Omental fat pad (tissue), 4 donors: ENCODE data around the gene TDO2. TPM values are rescaled to one million over a fixed set of nuclear protein-coding genes. Genes with fewer than 3 reads are reported as not detected.

Experiments used
- ATAC-seq: fragments of 150-250 bp; one replicate; pipeline ENCODE4 v1.9.1; 2016; ENCODE audit warnings: mild to moderate bottlenecking, moderate library complexity; ENCODE audit not compliant: low FRiP score
- DNase-seq: peaks from one replicate; pipeline ENCODE4 v3.0.0-alpha.2; 2019; ENCODE audit warnings: low spot score
- total RNA-seq, 4 donors: library from RNA; depleted of rRNA; stranded (reverse); fragments of >200 nt; gene quantifications; one replicate each; pipeline ENCODE4 v1.1.0, GENCODE V29; 2016
- TF ChIP-seq, protein P1 (sequence below), 3 donors: fragments of 450-650 bp; IDR thresholded peaks; one replicate each; pipeline ENCODE4 v1.5.1; 2016 to 2017; ENCODE audit warnings: antibody characterized with exemption in 3 of 3, mild to moderate bottlenecking in 3 of 3, moderate library complexity in 2 of 3

TDO2 gene
- total RNA-seq, 4 donors from 2014 or later = 0.36 TPM; not detected in 3

DNA sequence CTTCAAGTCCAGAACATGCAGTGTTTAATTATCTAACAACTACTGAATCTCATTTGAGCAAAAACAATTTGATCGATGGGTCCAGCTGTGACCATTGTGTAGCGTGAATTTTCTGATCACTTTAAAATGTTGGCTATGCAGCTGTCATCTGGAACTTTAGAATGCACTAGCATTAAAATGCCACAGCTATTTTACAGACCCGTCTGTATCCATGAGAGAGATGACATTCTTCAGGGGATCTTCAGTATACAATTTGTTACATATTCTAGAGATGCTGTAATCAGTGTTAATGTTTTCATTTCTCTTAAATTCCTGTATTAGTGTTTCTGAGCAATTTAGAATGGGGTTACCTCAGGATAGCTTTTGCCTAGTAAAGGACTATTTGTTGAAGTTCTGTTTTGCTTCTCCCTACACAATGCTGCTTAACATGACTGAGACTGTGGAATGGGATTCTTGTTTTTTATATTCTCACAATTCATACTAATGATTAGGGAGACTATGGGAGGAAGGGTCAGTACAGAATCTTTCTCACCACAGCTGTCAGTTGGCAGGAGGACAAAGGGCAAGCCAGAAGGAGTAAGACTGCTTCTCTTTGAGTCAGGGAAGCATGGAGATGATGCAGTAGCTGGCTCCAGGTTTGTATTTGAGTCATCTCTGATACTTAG, 63.4 kb downstream of the TDO2 start:
- ATAC-seq = no peak
- DNase-seq = no peak
- TF ChIP-seq, protein P1, sequence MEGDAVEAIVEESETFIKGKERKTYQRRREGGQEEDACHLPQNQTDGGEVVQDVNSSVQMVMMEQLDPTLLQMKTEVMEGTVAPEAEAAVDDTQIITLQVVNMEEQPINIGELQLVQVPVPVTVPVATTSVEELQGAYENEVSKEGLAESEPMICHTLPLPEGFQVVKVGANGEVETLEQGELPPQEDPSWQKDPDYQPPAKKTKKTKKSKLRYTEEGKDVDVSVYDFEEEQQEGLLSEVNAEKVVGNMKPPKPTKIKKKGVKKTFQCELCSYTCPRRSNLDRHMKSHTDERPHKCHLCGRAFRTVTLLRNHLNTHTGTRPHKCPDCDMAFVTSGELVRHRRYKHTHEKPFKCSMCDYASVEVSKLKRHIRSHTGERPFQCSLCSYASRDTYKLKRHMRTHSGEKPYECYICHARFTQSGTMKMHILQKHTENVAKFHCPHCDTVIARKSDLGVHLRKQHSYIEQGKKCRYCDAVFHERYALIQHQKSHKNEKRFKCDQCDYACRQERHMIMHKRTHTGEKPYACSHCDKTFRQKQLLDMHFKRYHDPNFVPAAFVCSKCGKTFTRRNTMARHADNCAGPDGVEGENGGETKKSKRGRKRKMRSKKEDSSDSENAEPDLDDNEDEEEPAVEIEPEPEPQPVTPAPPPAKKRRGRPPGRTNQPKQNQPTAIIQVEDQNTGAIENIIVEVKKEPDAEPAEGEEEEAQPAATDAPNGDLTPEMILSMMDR (IDR thresholded peaks at IDR 0.05) = no peak

Other genes starting within 250 kb of the TDO2 start
- 10 to 100 TPM in 3 of 4 donors, 1 to 10 TPM in 1; 8.4 to 52.0 (median 12.9) TPM for gene GUCY1A1, start 236.8 kb upstream of the TDO2 start, total RNA-seq
- 10 to 100 TPM in 1 of 4 donors, 1 to 10 TPM in 3; 5.8 to 35.5 (median 8.3) TPM for gene GUCY1B1, start 144.7 kb upstream of the TDO2 start, total RNA-seq
- gene ASIC5, start 37.4 kb upstream of the TDO2 start, total RNA-seq = not detected
- gene CTSO, start 50.2 kb downstream of the TDO2 start, total RNA-seq = 10 to 100 TPM; 15.3 to 47.1 (median 20.9) TPM